ENCODE results near the gene PRKAG2. TPM values are rescaled to one million over a fixed set of nuclear protein-coding genes. Genes with fewer than 3 reads are reported as not detected.

PRKAG2 gene
- total RNA-seq, 1 donor from 2014 or later: 21.1 TPM

- Histone ChIP-seq H3K27me3 (ENCODE audit: control insufficient read depth, insufficient read depth, low read length) (no peaks in the 10 kb centered on the region), H3K36me3 (ENCODE audit: control insufficient read depth, insufficient read depth, low read length) (peaks cover 2% of the 10 kb centered on the region), H3K4me3 (ENCODE audit: low read depth, low read length) (no peak overlapping the region)
- no peak for DNase-seq (ENCODE audit: low read depth)
- TF ChIP-seq CTCF (IDR thresholded peaks at IDR 0.05; ENCODE audit: insufficient read depth, low read length, poor library complexity, severe bottlenecking): no peak
These were observed 276.6 kb downstream of the PRKAG2 start for GRCh38 chr7:151600331-151600730.

GRCh38 chr7:151599401-151600227 is 277.3 kb downstream of the PRKAG2 start:
- H3K27me3 ChIP-seq (ENCODE audit: control insufficient read depth, insufficient read depth, low read length): no peaks in the 10 kb centered on the region
- peak; percentile 90 for DNase-seq (ENCODE audit: low read depth)
- TF ChIP-seq CTCF (IDR thresholded peaks at IDR 0.05; ENCODE audit: insufficient read depth, low read length, poor library complexity, severe bottlenecking): no peak
- H3K36me3 ChIP-seq (ENCODE audit: control insufficient read depth, insufficient read depth, low read length): peaks cover 2% of the 10 kb centered on the region
- H3K4me3 ChIP-seq (ENCODE audit: low read depth, low read length): no peak overlapping the region

DNA sequence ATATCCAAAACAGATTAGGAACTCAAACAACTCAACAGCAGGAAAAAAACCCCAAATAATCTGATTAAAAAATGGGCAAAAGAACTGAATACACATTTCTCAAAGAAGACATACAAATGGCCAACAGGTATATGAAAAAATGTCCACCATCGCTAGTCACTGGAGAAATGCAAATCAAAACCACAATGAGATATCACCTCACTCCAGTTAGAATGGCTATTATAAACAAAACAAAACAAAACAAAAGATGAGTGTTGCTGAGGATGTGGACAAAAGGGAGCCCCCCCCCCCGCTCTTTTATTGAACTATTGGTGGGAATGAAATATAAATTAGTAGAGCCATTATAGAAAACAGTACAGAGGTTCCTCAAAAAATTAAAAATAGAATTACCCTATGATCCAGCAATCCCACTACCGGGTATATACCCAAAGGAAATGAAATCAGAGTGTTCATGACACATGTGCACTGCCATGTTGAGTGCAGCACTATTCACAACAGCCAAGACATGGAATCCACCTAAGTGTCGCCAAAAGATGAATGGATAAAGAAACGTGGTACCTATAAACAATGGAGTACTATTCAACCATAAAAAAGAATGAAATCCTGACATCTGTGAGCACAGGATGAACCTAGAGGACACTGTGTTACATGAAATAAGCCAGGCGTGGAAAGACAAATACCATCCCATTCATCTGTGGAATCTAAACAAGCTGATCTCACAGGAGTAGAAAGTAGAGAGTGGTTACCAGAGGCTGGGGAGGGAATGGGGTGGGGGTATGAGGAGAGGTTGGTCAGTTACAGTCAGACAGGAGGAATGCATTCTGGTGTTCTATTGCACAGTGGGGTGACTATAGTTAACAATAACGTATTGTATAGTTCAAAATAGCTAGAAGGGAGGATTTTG is 279.1 kb downstream of the PRKAG2 start:
- Histone ChIP-seq H3K27me3 (ENCODE audit: control insufficient read depth, insufficient read depth, low read length) (no peaks in the 10 kb centered on the region), H3K4me3 (ENCODE audit: low read depth, low read length) (no peak overlapping the region), H3K36me3 (ENCODE audit: control insufficient read depth, insufficient read depth, low read length) (peaks cover 2% of the 10 kb centered on the region)
- TF ChIP-seq CTCF (IDR thresholded peaks at IDR 0.05; ENCODE audit: insufficient read depth, low read length, poor library complexity, severe bottlenecking): no peak
- peak; percentile 94 for DNase-seq (ENCODE audit: low read depth)

DNA sequence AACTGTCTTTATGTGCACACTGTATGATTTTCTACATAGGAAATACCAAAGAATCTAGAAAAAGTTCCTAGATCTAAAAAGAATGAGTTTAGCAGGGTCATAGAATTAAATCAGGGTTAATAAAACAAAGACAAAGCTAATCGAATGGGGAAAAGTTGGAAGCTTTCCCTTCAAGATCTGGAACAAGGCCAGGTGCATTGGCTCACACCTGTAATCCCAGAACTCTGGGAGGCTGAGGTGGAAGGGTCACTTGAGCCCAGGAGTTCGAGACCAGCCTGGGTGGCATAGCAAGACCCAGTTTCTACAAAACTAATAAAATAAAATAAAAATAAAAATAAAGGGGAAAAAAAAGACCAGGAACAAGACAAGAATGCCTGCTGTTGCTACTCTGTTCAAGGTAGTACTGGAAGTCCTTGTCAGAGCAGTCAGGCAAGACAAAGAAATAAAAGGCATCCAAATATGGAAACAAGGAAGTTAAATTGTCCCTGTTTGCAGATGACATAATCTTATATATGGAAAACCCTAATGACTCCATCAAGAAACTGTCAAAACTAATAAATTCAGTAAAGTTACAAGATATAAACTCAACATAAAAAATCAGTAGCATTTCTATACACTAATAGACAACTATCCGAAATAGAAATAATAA is 281.1 kb downstream of the PRKAG2 start:
- peak; percentile 26 for DNase-seq (ENCODE audit: low read depth)

More for the DNA sequence above, 281.1 kb downstream of the PRKAG2 start:
- no peak for TF ChIP-seq CTCF (IDR thresholded peaks at IDR 0.05; ENCODE audit: insufficient read depth, low read length, poor library complexity, severe bottlenecking)
- Histone ChIP-seq H3K36me3 (ENCODE audit: control insufficient read depth, insufficient read depth, low read length) (no peaks in the 10 kb centered on the region), H3K27me3 (ENCODE audit: control insufficient read depth, insufficient read depth, low read length) (no peaks in the 10 kb centered on the region), H3K4me3 (ENCODE audit: low read depth, low read length) (no peak overlapping the region)
